NB4 (cell line): Measurements from ENCODE around the gene OTUB2.

Experiments
- CTCF ChIP-seq: IDR thresholded peaks from one replicate; pipeline ENCODE4 v1.5.1; 2012; ENCODE audit warnings: low read depth, low read length
- POLR2A ChIP-seq: IDR thresholded peaks from 2 replicates; pipeline ENCODE4 v1.6.1; 2011; ENCODE audit warnings: mild to moderate bottlenecking; ENCODE audit not compliant: insufficient read length; ENCODE audit errors: extremely low read depth

- TF ChIP-seq CTCF = no peak
- TF ChIP-seq POLR2A = no peak
Measured at GRCh38 chr14:94001016-94001415, 25.1 kb upstream of the OTUB2 start.
